ENCODE data around the gene KIAA1549.

KIAA1549 gene

GRCh38 chr7:138974675-138975292, 6.4 kb downstream of the KIAA1549 start:
- no peak for DNase-seq

- no peak for DNase-seq
These were observed 7.1 kb downstream of the KIAA1549 start for GRCh38 chr7:138974103-138974502.

GRCh38 chr7:138970952-138971351, 10.2 kb downstream of the KIAA1549 start:
- DNase-seq, result no peak

- no peak for DNase-seq
These were observed 10.7 kb downstream of the KIAA1549 start for GRCh38 chr7:138970446-138970845.

- no peak for DNase-seq
These were observed 14.0 kb downstream of the KIAA1549 start for GRCh38 chr7:138967159-138967558.

- DNase-seq, result no peak
These were observed 16.4 kb downstream of the KIAA1549 start for GRCh38 chr7:138964624-138965436.

- no peak for DNase-seq
These were observed 17.5 kb downstream of the KIAA1549 start for GRCh38 chr7:138963675-138964074.

- DNase-seq, result no peak
These were observed 18.5 kb downstream of the KIAA1549 start for GRCh38 chr7:138962561-138963270.

GRCh38 chr7:138961159-138961558, 20.0 kb downstream of the KIAA1549 start:
- DNase-seq, result no peak

GRCh38 chr7:138958391-138958956, 22.7 kb downstream of the KIAA1549 start:
- no peak for DNase-seq

GRCh38 chr7:138957753-138958390, 23.3 kb downstream of the KIAA1549 start:
- DNase-seq, result no peak

GRCh38 chr7:138957217-138957616, 24.0 kb downstream of the KIAA1549 start:
- DNase-seq, result no peak

- DNase-seq, result no peak
These were observed 26.4 kb downstream of the KIAA1549 start for GRCh38 chr7:138954545-138955475.

- no peak for DNase-seq
These were observed 28.4 kb downstream of the KIAA1549 start for GRCh38 chr7:138952791-138953190.

- DNase-seq, result no peak
These were observed 29.2 kb downstream of the KIAA1549 start for GRCh38 chr7:138951953-138952352.

- no peak for DNase-seq
These were observed 31.6 kb downstream of the KIAA1549 start for GRCh38 chr7:138949421-138950088.

- no peak for DNase-seq
These were observed 32.8 kb downstream of the KIAA1549 start for GRCh38 chr7:138948403-138948802.

- no peak for DNase-seq
These were observed 35.4 kb downstream of the KIAA1549 start for GRCh38 chr7:138945821-138946220.

GRCh38 chr7:138945154-138945553, 36.0 kb downstream of the KIAA1549 start:
- DNase-seq, result no peak

GRCh38 chr7:138944592-138944991, 36.6 kb downstream of the KIAA1549 start:
- no peak for DNase-seq

GRCh38 chr7:138943061-138943460, 38.1 kb downstream of the KIAA1549 start:
- no peak for DNase-seq

Data from fibroblast of upper back skin (primary cell).